ENCODE measurements around the gene SEMA4D. TPM values are rescaled to one million over a fixed set of nuclear protein-coding genes. Genes with fewer than 3 reads are reported as not detected.

Gene SEMA4D
- total and polyA plus RNA-seq, 7 donors, result 1.4 to 35.1 (median 4.6) TPM

DNA sequence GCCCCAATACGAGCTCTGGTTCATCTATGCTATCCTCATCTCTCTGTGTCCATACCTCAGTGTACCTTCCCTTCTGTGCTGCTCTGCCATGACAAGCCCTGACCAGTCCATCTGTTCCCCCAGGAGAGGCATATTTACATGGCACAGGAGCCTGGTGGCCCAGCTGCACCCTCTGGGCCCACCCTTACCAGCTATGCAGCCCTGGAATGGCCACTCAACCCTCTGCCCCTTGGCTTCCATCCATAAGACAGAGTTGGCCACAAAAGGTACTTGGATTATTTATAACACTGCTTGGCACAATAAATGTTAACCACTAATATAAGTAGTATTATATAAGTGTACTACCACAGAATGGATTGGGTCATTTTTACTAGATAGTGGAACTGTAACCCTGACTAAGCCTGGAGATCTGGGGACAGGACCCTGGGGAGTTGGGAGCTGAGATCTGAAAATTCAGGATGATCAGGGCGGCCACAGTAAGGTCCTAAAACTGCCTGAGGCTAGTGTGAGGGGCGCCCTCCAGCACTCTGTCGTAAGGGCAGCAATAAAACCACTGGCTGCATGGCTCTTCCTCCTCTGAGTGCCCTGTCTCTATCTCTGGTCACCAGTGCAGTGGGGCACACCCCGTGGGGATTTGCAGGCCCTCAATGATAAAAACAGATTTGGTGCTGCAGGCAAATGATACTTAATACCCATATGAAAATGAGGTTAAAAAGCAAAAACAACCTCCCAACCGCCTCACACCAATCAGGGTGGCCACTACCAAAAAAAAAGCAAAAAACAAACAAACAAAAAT lies 65.8 kb downstream of the SEMA4D start:
- Histone ChIP-seq H3K36me3 (no peaks in the 10 kb centered on the region), H3K4me3 (no peak overlapping the region), H3K9me3 (no peaks in the 10 kb centered on the region), H3K27me3 (no peaks in the 10 kb centered on the region), H3K4me1 (peaks cover 0 to 4% (median 0%) of the 10 kb centered on the region in 4 donors), H3K27ac (no peak overlapping the region)
- 63 to 71% methylated on average over 6 of the region's 6 CpGs for WGBS, 2 donors
- DNase-seq, result no peak
- TF ChIP-seq POLR2AphosphoS5 (IDR thresholded peaks at IDR 0.05) (no peak), POLR2A (IDR thresholded peaks at IDR 0.05) (no peak), EP300 (IDR thresholded peaks at IDR 0.05) (no peak)
- TF ChIP-seq, protein P1, sequence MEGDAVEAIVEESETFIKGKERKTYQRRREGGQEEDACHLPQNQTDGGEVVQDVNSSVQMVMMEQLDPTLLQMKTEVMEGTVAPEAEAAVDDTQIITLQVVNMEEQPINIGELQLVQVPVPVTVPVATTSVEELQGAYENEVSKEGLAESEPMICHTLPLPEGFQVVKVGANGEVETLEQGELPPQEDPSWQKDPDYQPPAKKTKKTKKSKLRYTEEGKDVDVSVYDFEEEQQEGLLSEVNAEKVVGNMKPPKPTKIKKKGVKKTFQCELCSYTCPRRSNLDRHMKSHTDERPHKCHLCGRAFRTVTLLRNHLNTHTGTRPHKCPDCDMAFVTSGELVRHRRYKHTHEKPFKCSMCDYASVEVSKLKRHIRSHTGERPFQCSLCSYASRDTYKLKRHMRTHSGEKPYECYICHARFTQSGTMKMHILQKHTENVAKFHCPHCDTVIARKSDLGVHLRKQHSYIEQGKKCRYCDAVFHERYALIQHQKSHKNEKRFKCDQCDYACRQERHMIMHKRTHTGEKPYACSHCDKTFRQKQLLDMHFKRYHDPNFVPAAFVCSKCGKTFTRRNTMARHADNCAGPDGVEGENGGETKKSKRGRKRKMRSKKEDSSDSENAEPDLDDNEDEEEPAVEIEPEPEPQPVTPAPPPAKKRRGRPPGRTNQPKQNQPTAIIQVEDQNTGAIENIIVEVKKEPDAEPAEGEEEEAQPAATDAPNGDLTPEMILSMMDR (IDR thresholded peaks at IDR 0.05), result no peak
- intact Hi-C loops (cut with DNase I), result no loop called here

DNA sequence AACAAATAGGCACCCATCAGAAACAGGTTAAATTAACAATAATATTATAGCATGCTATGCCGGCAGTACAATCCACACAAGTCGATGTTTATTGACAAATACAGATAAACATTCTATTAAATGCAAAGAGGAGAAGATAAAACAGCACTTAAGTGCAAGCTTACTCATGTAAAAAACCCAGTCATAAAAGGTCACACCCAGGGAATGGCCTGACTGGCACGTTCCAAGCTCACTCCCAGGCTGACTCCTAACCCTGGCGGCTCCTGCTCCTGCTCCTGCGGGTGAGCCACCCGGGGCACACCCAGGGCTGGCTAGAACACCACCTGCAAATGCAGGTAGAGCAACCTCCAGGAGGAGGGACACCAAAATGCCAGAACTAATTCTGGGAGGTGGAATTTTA lies 66.9 kb downstream of the SEMA4D start:
- Histone ChIP-seq H3K27ac (no peak overlapping the region), H3K36me3 (no peaks in the 10 kb centered on the region), H3K4me3 (no peak overlapping the region), H3K27me3 (no peaks in the 10 kb centered on the region), H3K4me1 (peaks cover 0 to 4% (median 0%) of the 10 kb centered on the region in 4 donors), H3K9me3 (no peaks in the 10 kb centered on the region)
- TF ChIP-seq, protein P1 (IDR thresholded peaks at IDR 0.05), result no peak
- no peak for TF ChIP-seq EP300 (IDR thresholded peaks at IDR 0.05)
- TF ChIP-seq POLR2A (IDR thresholded peaks at IDR 0.05), result no peak
- no peak for TF ChIP-seq POLR2AphosphoS5 (IDR thresholded peaks at IDR 0.05)
- WGBS, 2 donors, result 17 to 72% methylated on average over 6 of the region's 6 CpGs
- DNase-seq, result no peak
- intact Hi-C loops (cut with DNase I), result no loop called here

DNA sequence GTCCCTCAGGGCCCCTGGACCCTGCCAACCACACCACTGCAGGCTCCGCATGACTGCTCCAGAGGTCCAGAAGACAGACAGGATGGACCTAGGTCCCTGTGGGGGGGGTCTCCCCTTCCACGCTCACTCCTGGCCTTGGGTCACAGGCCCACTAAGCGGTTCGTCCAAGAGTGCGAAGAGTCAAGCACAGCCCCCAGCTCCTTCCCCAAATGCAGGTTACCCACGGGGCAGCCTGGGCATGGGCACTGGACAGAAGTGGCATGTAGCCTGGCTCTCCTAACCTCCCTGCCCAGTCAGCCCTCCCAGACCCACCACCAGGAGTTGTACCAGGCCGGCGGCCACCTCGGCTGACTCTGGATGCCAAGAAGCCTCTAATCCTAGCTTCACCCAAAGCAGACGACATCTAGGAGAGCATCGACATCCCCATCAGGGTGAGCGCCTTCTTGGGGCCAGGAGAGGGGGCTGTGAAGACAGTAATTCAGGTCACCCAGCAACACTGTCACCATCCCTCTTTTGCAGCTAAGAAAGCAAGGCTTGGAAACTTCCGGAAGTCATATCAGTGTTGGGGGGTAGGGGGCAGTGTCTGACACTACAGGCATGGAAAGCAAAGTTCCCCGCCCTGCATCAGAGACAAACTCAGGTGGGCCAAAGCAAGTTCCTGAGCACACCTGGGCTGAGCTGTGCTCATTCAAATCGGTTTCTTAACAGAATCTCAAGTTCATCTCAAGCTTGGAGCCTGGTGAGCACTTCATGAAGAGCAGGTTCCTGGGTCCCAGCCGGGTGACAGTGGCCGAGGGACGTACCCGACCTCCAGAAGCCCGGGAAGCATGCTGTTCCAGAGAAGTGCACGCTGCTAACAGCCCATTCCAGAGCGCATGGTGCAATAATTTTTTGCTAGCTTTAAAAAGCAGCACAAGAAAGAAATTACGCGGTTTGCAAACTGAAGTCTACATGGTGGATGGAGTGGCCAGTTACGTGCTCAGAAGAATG lies 68.7 kb downstream of the SEMA4D start:
- Histone ChIP-seq H3K9me3 (no peaks in the 10 kb centered on the region), H3K36me3 (no peaks in the 10 kb centered on the region), H3K4me1 (peaks cover 0 to 4% (median 0%) of the 10 kb centered on the region in 4 donors), H3K27me3 (no peaks in the 10 kb centered on the region), H3K27ac (no peak overlapping the region), H3K4me3 (no peak overlapping the region)
- no peak for DNase-seq
- WGBS, 2 donors, result 90 to 94% methylated on average over 25 of the region's 25 CpGs
- TF ChIP-seq POLR2AphosphoS5 (IDR thresholded peaks at IDR 0.05) (no peak), EP300 (IDR thresholded peaks at IDR 0.05) (no peak), POLR2A (IDR thresholded peaks at IDR 0.05) (no peak)
- intact Hi-C loops (cut with DNase I), result no loop called here

DNA sequence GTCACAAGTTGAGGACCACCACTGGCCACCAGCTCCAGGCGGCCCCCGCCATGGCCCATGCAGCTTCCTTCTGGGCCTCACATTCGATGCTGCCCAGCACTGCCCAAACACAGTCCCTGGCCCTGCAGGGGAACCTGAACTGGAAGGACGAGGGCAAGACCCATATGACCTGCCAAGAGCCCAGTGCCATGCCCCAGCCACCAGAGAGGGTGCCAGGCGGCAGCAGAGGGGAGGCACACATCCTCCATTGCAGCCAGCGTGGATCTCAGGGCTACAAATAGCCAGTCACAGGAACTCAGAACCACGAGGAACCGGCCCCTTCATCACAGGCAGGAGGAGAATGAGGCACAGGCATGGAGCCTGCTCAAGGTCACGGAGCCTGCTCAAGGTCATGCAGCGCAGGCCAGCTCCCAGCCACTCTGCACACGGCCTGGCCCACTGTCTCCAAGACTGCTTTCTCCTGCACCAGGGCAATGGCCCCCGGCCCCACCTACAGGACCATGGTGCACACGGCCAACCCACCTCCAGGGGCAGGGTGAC lies 69.6 kb downstream of the SEMA4D start:
- WGBS, 2 donors, result 79 to 81% methylated on average over 13 of the region's 13 CpGs
- H3K4me3 ChIP-seq, result no peak overlapping the region
- peaks cover 0 to 4% (median 0%) of the 10 kb centered on the region in 4 donors for H3K4me1 ChIP-seq
- H3K27me3 ChIP-seq, result no peaks in the 10 kb centered on the region
- intact Hi-C loops (cut with DNase I), result no loop called here
- no peak overlapping the region for H3K27ac ChIP-seq
- no peaks in the 10 kb centered on the region for H3K36me3 ChIP-seq
- no peak for DNase-seq
- H3K9me3 ChIP-seq, result no peaks in the 10 kb centered on the region
- TF ChIP-seq EP300 (IDR thresholded peaks at IDR 0.05), result no peak
- TF ChIP-seq, protein P1 (IDR thresholded peaks at IDR 0.05), result no peak
- TF ChIP-seq POLR2AphosphoS5 (IDR thresholded peaks at IDR 0.05), result no peak
- TF ChIP-seq POLR2A (IDR thresholded peaks at IDR 0.05), result no peak
